CD14-positive monocyte (primary cell): ENCODE measurements around the gene PITPNC1. TPM values are rescaled to one million over a fixed set of nuclear protein-coding genes. Genes with fewer than 3 reads are reported as not detected.

Experiments used
- DNase-seq, 3 donors: peaks; one replicate each; pipeline ENCODE4 v3.0.0-alpha.2; 2011 to 2022
- H2AFZ ChIP-seq: 2 replicates; pipeline ENCODE4 v1.6.0; 2012; ENCODE audit warnings: mild to moderate bottlenecking, low read depth, low read length, inconsistent platforms; ENCODE audit not compliant: insufficient read depth, poor library complexity, severe bottlenecking
- H3K27ac ChIP-seq, 2 donors: 1 replicate in 1 of 2; 2 replicates in 1 of 2; pipeline ENCODE4 v1.5.1; 2012 to 2013; ENCODE audit warnings: low read length in 2 of 2, control low read depth in 1 of 2, inconsistent platforms in 1 of 2, low read depth in 1 of 2, mild to moderate bottlenecking in 1 of 2
- H3K27me3 ChIP-seq, 2 donors: one replicate each; pipeline versions ENCODE4 v1.6.0 to v1.6.1; 2011 to 2013; ENCODE audit warnings: low read length in 2 of 2; ENCODE audit not compliant: control insufficient read depth in 2 of 2, insufficient read depth in 2 of 2
- H3K36me3 ChIP-seq, 2 donors: replicated peaks in 1 of 2; 1 replicate in 1 of 2; 2 replicates in 1 of 2; pipeline versions ENCODE4 v1.5.1 to v1.6.1; 2012 to 2013; ENCODE audit warnings: low read length in 2 of 2, control low read depth in 1 of 2, inconsistent platforms in 1 of 2, mild to moderate bottlenecking in 1 of 2; ENCODE audit not compliant: insufficient read depth in 2 of 2, control insufficient read depth in 1 of 2
- H3K4me1 ChIP-seq, 2 donors: 1 replicate in 1 of 2; 2 replicates in 1 of 2; pipeline versions ENCODE4 v1.5.1 to v1.6.1; 2012 to 2013; ENCODE audit warnings: low read length in 2 of 2, control low read depth in 1 of 2, inconsistent platforms in 1 of 2, mild to moderate bottlenecking in 1 of 2, moderate library complexity in 1 of 2; ENCODE audit not compliant: insufficient read depth in 2 of 2, control insufficient read depth in 1 of 2
- H3K4me2 ChIP-seq: replicated peaks from 2 replicates; pipeline ENCODE3; 2012; ENCODE audit warnings: low read length, moderate library complexity, mild to moderate bottlenecking; ENCODE audit not compliant: poor library complexity, severe bottlenecking; ENCODE audit errors: extremely low read depth
- H3K4me3 ChIP-seq, 3 experiments: fragments of 200-600 bp in 1 of 3; sonication (generic) in 1 of 3; replicated peaks in 1 of 3; 1 replicate in 2 of 3; 2 replicates in 1 of 3; pipeline ENCODE4 v1.5.1; 2011 to 2013; ENCODE audit warnings: low read length in 3 of 3, mild to moderate bottlenecking in 3 of 3, control low read depth in 2 of 3, low read depth in 2 of 3, inconsistent platforms in 1 of 3, moderate library complexity in 1 of 3
- H3K79me2 ChIP-seq: 2 replicates; pipeline ENCODE4 v1.6.0; 2012; ENCODE audit warnings: mild to moderate bottlenecking, control low read depth, inconsistent platforms, low read length, moderate library complexity; ENCODE audit not compliant: insufficient read depth
- H3K9ac ChIP-seq: 2 replicates; pipeline ENCODE4 v1.6.0; 2017; ENCODE audit warnings: low read length, mild to moderate bottlenecking; ENCODE audit not compliant: insufficient read depth, poor library complexity, severe bottlenecking
- H3K9me3 ChIP-seq, 2 donors: replicated peaks in 1 of 2; 1 replicate in 1 of 2; 2 replicates in 1 of 2; pipeline versions ENCODE4 v1.5.1 to v1.6.1; 2012 to 2013; ENCODE audit warnings: low read length in 2 of 2, control low read depth in 1 of 2; ENCODE audit not compliant: control insufficient read depth in 1 of 2, insufficient read depth in 1 of 2
- H4K20me1 ChIP-seq: 2 replicates; pipeline ENCODE4 v1.6.0; 2012; ENCODE audit warnings: mild to moderate bottlenecking, low read length, control low read depth, moderate library complexity; ENCODE audit not compliant: insufficient read depth
- H3K27ac Mint-ChIP-seq, 7 donors: one replicate each; pipeline ENCODE4 v1.8.0; 2020; ENCODE audit warnings: mild to moderate bottlenecking in 7 of 7, mixed read lengths in 7 of 7, moderate library complexity in 6 of 7, inconsistent platforms in 2 of 7
- H3K27me3 Mint-ChIP-seq, 3 donors: one replicate each; pipeline ENCODE4 v1.8.0; 2021 to 2022; ENCODE audit warnings: low read depth in 3 of 3, mild to moderate bottlenecking in 3 of 3, mixed read lengths in 3 of 3, moderate library complexity in 3 of 3, inconsistent platforms in 1 of 3
- H3K36me3 Mint-ChIP-seq, 2 donors: one replicate each; pipeline ENCODE4 v1.8.0; 2020; ENCODE audit warnings: mixed read lengths in 2 of 2, inconsistent platforms in 1 of 2, mild to moderate bottlenecking in 1 of 2
- H3K4me1 Mint-ChIP-seq: one replicate; pipeline ENCODE4 v1.8.0; 2020; ENCODE audit warnings: mild to moderate bottlenecking, mixed read lengths
- H3K4me3 Mint-ChIP-seq, 2 donors: one replicate each; pipeline ENCODE4 v1.8.0; 2020; ENCODE audit warnings: mild to moderate bottlenecking in 2 of 2, mixed read lengths in 2 of 2, moderate library complexity in 1 of 2
- H3K9me3 Mint-ChIP-seq, 7 donors: one replicate each; pipeline ENCODE4 v1.8.0; 2020 to 2022; ENCODE audit warnings: mixed read lengths in 7 of 7, mild to moderate bottlenecking in 6 of 7, moderate library complexity in 6 of 7, inconsistent platforms in 2 of 7
- CTCF ChIP-seq: fragments of 200-600 bp; IDR thresholded peaks from one replicate; pipeline ENCODE4 v1.8.0; 2022; ENCODE audit warnings: antibody characterized with exemption, mild to moderate bottlenecking
- WGBS: methylation state at CpG from one replicate; pipeline ENCODE4 v1.1.5; 2013; ENCODE audit warnings: missing lambda C conversion rate; ENCODE audit not compliant: insufficient coverage; 5-methylcytosine and 5-hydroxymethylcytosine counted together
- intact Hi-C, 2 donors: fragments of 100-400 bp; cut with micrococcal nuclease; formaldehyde crosslinking; loops; one replicate each; pipeline versions ENCODE4 v1.15.0 to v1.15.1; 2023
- polyA plus RNA-seq, 3 donors: library from polyadenylated mRNA; depleted of rRNA in 1 of 3; unstranded in 2 of 3; stranded (reverse) in 1 of 3; fragments of 300-500 nt in 2 of 3; fragments of >200 nt in 1 of 3; fragmentation: Illumina TruSeq in 2 of 3; gene quantifications; 1 replicate in 2 of 3; 2 replicates in 1 of 3; pipeline ENCODE4 v1.2.3, GENCODE V29; 2012 to 2021

PITPNC1 gene
- polyA plus RNA-seq, 3 donors, result 18.5 to 31.0 (median 21.7) TPM

- Mint-ChIP-seq H3K4me1 (no peaks in the 10 kb centered on the region), H3K9me3 (no peaks in the 10 kb centered on the region), H3K4me3 (no peak overlapping the region), H3K27me3 (no peaks in the 10 kb centered on the region), H3K27ac (no peak overlapping the region), H3K36me3 (peaks cover 19 to 28% of the 10 kb centered on the region in 2 donors)
- Histone ChIP-seq H3K4me1 (no peaks in the 10 kb centered on the region), H3K9me3 (no peaks in the 10 kb centered on the region), H2AFZ (no peak overlapping the region), H3K27me3 (no peaks in the 10 kb centered on the region), H3K4me2 (no peak overlapping the region), H3K4me3 (no peak overlapping the region), H3K79me2 (no peaks in the 10 kb centered on the region), H3K9ac (no peak overlapping the region), H3K27ac (no peak overlapping the region), H4K20me1 (no peaks in the 10 kb centered on the region), H3K36me3 (peaks cover 2 to 36% of the 10 kb centered on the region in 2 donors)
- WGBS, result 100% methylated on average over 1 of the region's 4 CpGs
- DNase-seq, result no peak
- TF ChIP-seq CTCF, result no peak
- intact Hi-C loops, result no loop called here
These were observed 261.8 kb downstream of the PITPNC1 start for GRCh38 chr17:67638871-67639270.

GRCh38 chr17:67639555-67639954, 262.5 kb downstream of the PITPNC1 start:
- no peaks in the 10 kb centered on the region for H3K4me1 ChIP-seq
- no peak overlapping the region for H3K4me2 ChIP-seq
- H3K9me3 Mint-ChIP-seq, result no peaks in the 10 kb centered on the region
- H3K4me3 ChIP-seq, result no peak overlapping the region
- peaks cover 12 to 24% of the 10 kb centered on the region in 2 donors for H3K36me3 Mint-ChIP-seq
- H3K27ac ChIP-seq, result no peak overlapping the region
- H3K36me3 ChIP-seq, result peaks cover 0 to 29% of the 10 kb centered on the region in 2 donors
- H3K27ac Mint-ChIP-seq, result no peak overlapping the region
- no peak for DNase-seq
- no peaks in the 10 kb centered on the region for H3K27me3 Mint-ChIP-seq
- no peak overlapping the region for H3K9ac ChIP-seq
- no peak overlapping the region for H3K4me3 Mint-ChIP-seq
- 100% methylated on average over 1 of the region's 4 CpGs for WGBS
- H3K9me3 ChIP-seq, result no peaks in the 10 kb centered on the region
- no peaks in the 10 kb centered on the region for H3K4me1 Mint-ChIP-seq
- no peaks in the 10 kb centered on the region for H4K20me1 ChIP-seq
- no peaks in the 10 kb centered on the region for H3K79me2 ChIP-seq
- H3K27me3 ChIP-seq, result no peaks in the 10 kb centered on the region
- intact Hi-C loops, result no loop called here
- no peak overlapping the region for H2AFZ ChIP-seq
- no peak for TF ChIP-seq CTCF
